Suprapubic skin (tissue), 4 donors: Measurements from ENCODE around the gene PRKCSH. TPM values are rescaled to one million over a fixed set of nuclear protein-coding genes. Genes with fewer than 3 reads are reported as not detected.
"Not testable (repeated sequence)": the region's sequence is repeated elsewhere in the genome, so short reads cannot be mapped to it uniquely, and the experiment has no call there.

Experiments
- DNase-seq, 2 donors: peaks; one replicate each; pipeline ENCODE4 v3.0.0-alpha.2; 2019; ENCODE audit warnings: low spot score in 2 of 2
- H3K27ac ChIP-seq: fragments of 200-600 bp; sonication (generic); one replicate; pipeline ENCODE4 v1.5.1; 2019
- H3K27me3 ChIP-seq: fragments of 200-600 bp; sonication (generic); one replicate; pipeline ENCODE4 v1.5.1; 2019
- H3K36me3 ChIP-seq: fragments of 200-600 bp; sonication (generic); one replicate; pipeline ENCODE4 v1.5.1; 2019
- H3K4me1 ChIP-seq: fragments of 200-600 bp; sonication (generic); one replicate; pipeline ENCODE4 v1.5.1; 2019
- H3K4me3 ChIP-seq: fragments of 200-600 bp; sonication (generic); one replicate; pipeline ENCODE4 v1.5.1; 2019; ENCODE audit warnings: mild to moderate bottlenecking
- H3K9me3 ChIP-seq: fragments of 200-600 bp; sonication (generic); one replicate; pipeline ENCODE4 v1.5.1; 2019
- CTCF ChIP-seq, 2 donors: fragments of 200-600 bp in 1 of 2; fragments of 450-650 bp in 1 of 2; sonication (generic) in 1 of 2; IDR thresholded peaks; one replicate each; pipeline ENCODE4 v1.5.1; 2016 to 2019; ENCODE audit warnings: antibody characterized with exemption in 2 of 2, mild to moderate bottlenecking in 1 of 2, moderate library complexity in 1 of 2
- EP300 ChIP-seq: sonication (generic); formaldehyde crosslinking; IDR thresholded peaks from one replicate; pipeline ENCODE4 v1.6.1; 2017; ENCODE audit warnings: antibody characterized with exemption
- POLR2A ChIP-seq, 2 donors: fragments of 450-650 bp; IDR thresholded peaks; one replicate each; pipeline ENCODE4 v1.6.1; 2017; ENCODE audit warnings: antibody characterized with exemption in 2 of 2, mild to moderate bottlenecking in 2 of 2, moderate library complexity in 2 of 2
- POLR2AphosphoS5 ChIP-seq, 3 donors: sonication (generic); formaldehyde crosslinking; IDR thresholded peaks; one replicate each; pipeline ENCODE4 v1.6.1; 2017; ENCODE audit warnings: antibody characterized with exemption in 3 of 3
- WGBS: methylation state at CpG from one replicate; pipeline ENCODE4 v1.1.5; 2018; 5-methylcytosine and 5-hydroxymethylcytosine counted together
- total RNA-seq, 4 donors: library from RNA; depleted of rRNA; stranded (reverse); fragments of >200 nt; gene quantifications; one replicate each; pipeline ENCODE4 v1.1.0, GENCODE V29; 2016

The PRKCSH gene
- total RNA-seq, 4 donors from 2014 or later, result 119 to 164 (median 124) TPM

- Histone ChIP-seq H3K27me3 (peaks cover 18% of the 10 kb centered on the region), H3K36me3 (no peaks in the 10 kb centered on the region), H3K4me3 (no peak overlapping the region), H3K27ac (no peak overlapping the region), H3K9me3 (no peaks in the 10 kb centered on the region), H3K4me1 (no peaks in the 10 kb centered on the region)
- no peak for DNase-seq
- TF ChIP-seq POLR2AphosphoS5 (IDR thresholded peaks at IDR 0.05) (no peak), POLR2A (IDR thresholded peaks at IDR 0.05) (no peak), EP300 (no peak), CTCF (IDR thresholded peaks at IDR 0.05) (no peak)
- WGBS, result 84% methylated on average over 19 of the region's 19 CpGs
These were observed 22.9 kb downstream of the PRKCSH start for GRCh38 chr19:11458236-11458900.

- 81% methylated on average over 11 of the region's 11 CpGs for WGBS
- not testable (repeated sequence) for H3K9me3 ChIP-seq, H3K4me1 ChIP-seq, H3K36me3 ChIP-seq, DNase-seq, H3K27ac ChIP-seq, H3K4me3 ChIP-seq
- peaks cover 18% of the 10 kb centered on the region for H3K27me3 ChIP-seq
These were observed 23.5 kb downstream of the PRKCSH start for GRCh38 chr19:11458912-11459311.

- peaks cover 18% of the 10 kb centered on the region for H3K27me3 ChIP-seq
- H3K9me3 ChIP-seq, result no peaks in the 10 kb centered on the region
- no peak overlapping the region for H3K4me3 ChIP-seq
- no peak overlapping the region for H3K27ac ChIP-seq
- 46% methylated on average over 4 of the region's 4 CpGs for WGBS
- no peaks in the 10 kb centered on the region for H3K4me1 ChIP-seq
- DNase-seq, result no peak
- TF ChIP-seq CTCF (IDR thresholded peaks at IDR 0.05), result no peak
- no peak for TF ChIP-seq POLR2AphosphoS5 (IDR thresholded peaks at IDR 0.05)
- TF ChIP-seq EP300, result no peak
- no peak for TF ChIP-seq POLR2A (IDR thresholded peaks at IDR 0.05)
- H3K36me3 ChIP-seq, result no peaks in the 10 kb centered on the region
These were observed 24.8 kb downstream of the PRKCSH start for GRCh38 chr19:11460207-11460606.

GRCh38 chr19:11461453-11461852, 26.0 kb downstream of the PRKCSH start:
- H3K27me3 ChIP-seq, result peaks cover 18% of the 10 kb centered on the region
- H3K27ac ChIP-seq, result no peak overlapping the region
- H3K9me3 ChIP-seq, result no peaks in the 10 kb centered on the region
- no peak for DNase-seq
- 70% methylated on average over 2 of the region's 2 CpGs for WGBS
- H3K36me3 ChIP-seq, result no peaks in the 10 kb centered on the region
- no peak for TF ChIP-seq CTCF (IDR thresholded peaks at IDR 0.05)
- TF ChIP-seq EP300, result no peak
- TF ChIP-seq POLR2A (IDR thresholded peaks at IDR 0.05), result no peak
- TF ChIP-seq POLR2AphosphoS5 (IDR thresholded peaks at IDR 0.05), result no peak
- H3K4me3 ChIP-seq, result no peak overlapping the region
- H3K4me1 ChIP-seq, result no peaks in the 10 kb centered on the region

- no peak for TF ChIP-seq POLR2AphosphoS5 (IDR thresholded peaks at IDR 0.05)
- no peak for TF ChIP-seq POLR2A (IDR thresholded peaks at IDR 0.05)
- no peak for TF ChIP-seq EP300
- no peak for TF ChIP-seq CTCF (IDR thresholded peaks at IDR 0.05)
- no peak overlapping the region for H3K27ac ChIP-seq
- H3K9me3 ChIP-seq, result no peaks in the 10 kb centered on the region
- H3K4me3 ChIP-seq, result no peak overlapping the region
- peaks cover 2% of the 10 kb centered on the region for H3K4me1 ChIP-seq
- peaks cover 13% of the 10 kb centered on the region for H3K27me3 ChIP-seq
- WGBS, result 67% methylated on average over 2 of the region's 12 CpGs
- DNase-seq, result no peak
- H3K36me3 ChIP-seq, result no peaks in the 10 kb centered on the region
These were observed 28.0 kb downstream of the PRKCSH start for GRCh38 chr19:11463391-11463790.
